Panc1 (cell line): ENCODE data around the gene CEBPE. TPM values are rescaled to one million over a fixed set of nuclear protein-coding genes. Genes with fewer than 3 reads are reported as not detected.

Experiments
- ATAC-seq: fragments of 200-7000 bp; cut with Tn5 transposase; 2 replicates; pipeline ENCODE4 v1.9.1; 2020; ENCODE audit warnings: mild to moderate bottlenecking, moderate library complexity
- BruUV-seq: library from RNA; stranded (reverse); fragments of 400-500 nt; replicated peaks from 2 replicates; lab custom pipeline; 2021; lab: Mats Ljungman, UMichigan
- CTCF ChIA-PET: fragments of 300-600 bp; sonication (Branson Sonifier 250); formaldehyde crosslinking; loops from one replicate; lab custom pipeline; 2022; ENCODE audit warnings: antibody characterized with exemption; lab: Charles Lee
- POLR2A ChIA-PET: fragments of 300-600 bp; sonication (Branson Sonifier 250); formaldehyde crosslinking; loops from one replicate; lab custom pipeline; 2022; ENCODE audit warnings: antibody characterized with exemption; lab: Charles Lee
- DNase-seq: peaks from one replicate; pipeline ENCODE4 v3.0.0-alpha.2; 2010; ENCODE audit warnings: low read depth, low spot score
- H3K27ac ChIP-seq: 2 replicates; pipeline ENCODE4 v1.5.1; 2011; ENCODE audit warnings: mild to moderate bottlenecking, low read length, inconsistent platforms
- H3K27me3 ChIP-seq: fragments of 200-500 bp; sonication (Bioruptor generic); 2 replicates; pipeline ENCODE4 v1.6.0; 2014; ENCODE audit warnings: low read length, inconsistent platforms; ENCODE audit not compliant: control insufficient read depth, insufficient read depth
- H3K36me3 ChIP-seq: fragments of 200-500 bp; sonication (Bioruptor generic); 2 replicates; pipeline ENCODE4 v1.5.1; 2014; ENCODE audit warnings: inconsistent platforms, mild to moderate bottlenecking, low read length, moderate library complexity; ENCODE audit not compliant: control insufficient read depth, insufficient read depth
- H3K4me1 ChIP-seq: 2 replicates; pipeline ENCODE4 v1.5.1; 2011; ENCODE audit warnings: inconsistent platforms, mild to moderate bottlenecking, low read length, moderate library complexity; ENCODE audit not compliant: control insufficient read depth, insufficient read depth
- H3K4me3 ChIP-seq, 2 experiments: 2 replicates each; pipeline ENCODE4 v1.5.1; 2011 to 2012; ENCODE audit warnings: low read depth in 2 of 2, low read length in 2 of 2, mild to moderate bottlenecking in 2 of 2, inconsistent platforms in 1 of 2, moderate library complexity in 1 of 2
- H3K9me3 ChIP-seq: fragments of 200-500 bp; sonication (Bioruptor generic); 2 replicates; pipeline ENCODE4 v1.5.1; 2014; ENCODE audit warnings: low read depth, mild to moderate bottlenecking, inconsistent platforms, low read length, moderate library complexity; ENCODE audit not compliant: control insufficient read depth, insufficient read depth
- POLR2AphosphoS5 ChIP-seq: IDR thresholded peaks from 2 replicates; pipeline ENCODE4 v1.6.1; 2012; ENCODE audit warnings: mild to moderate bottlenecking, low read depth, low read length, moderate library complexity
- SIN3A ChIP-seq: IDR thresholded peaks from 2 replicates; pipeline ENCODE4 v1.6.1; 2012; ENCODE audit warnings: low read depth, mild to moderate bottlenecking, low read length, moderate library complexity, borderline replicate concordance; ENCODE audit not compliant: insufficient read depth
- TCF7L2 ChIP-seq: IDR thresholded peaks from 2 replicates; pipeline ENCODE4 v1.6.1; 2011; ENCODE audit warnings: mild to moderate bottlenecking, low read depth, low read length, inconsistent platforms
- in situ Hi-C: cut with HindIII; loops from 2 replicates; pipeline ENCODE4 v1.10.0; 2016; ENCODE audit warnings: low sequenced_read_pairs, low pct_unique_long_range_greater_than_20kb
- intact Hi-C: fragments of 100-400 bp; cut with micrococcal nuclease; formaldehyde crosslinking; loops from one replicate; pipeline ENCODE4 v1.10.0; 2022; ENCODE audit not compliant: unreplicated experiment
- total RNA-seq: library from RNA; stranded (reverse); gene quantifications from one replicate; pipeline ENCODE4 v1.2.1, GENCODE V29; 2021; ENCODE audit not compliant: unreplicated experiment
- TF ChIP-seq, protein P1 (sequence below), 2 experiments: IDR thresholded peaks; 2 replicates each; pipeline ENCODE4 v1.6.1; 2011 to 2012; ENCODE audit warnings: low read depth in 2 of 2, control low read depth in 1 of 2, low read length in 1 of 2, mild to moderate bottlenecking in 1 of 2, moderate library complexity in 1 of 2; ENCODE audit not compliant: insufficient read depth in 1 of 2
- TF ChIP-seq, protein P2 (sequence below): fragments of 450-650 bp; IDR thresholded peaks from 2 replicates; pipeline ENCODE4 v1.5.1; 2017; ENCODE audit warnings: mild to moderate bottlenecking

Gene CEBPE
- total RNA-seq, 1 experiment from 2014 or later = not detected

DNA sequence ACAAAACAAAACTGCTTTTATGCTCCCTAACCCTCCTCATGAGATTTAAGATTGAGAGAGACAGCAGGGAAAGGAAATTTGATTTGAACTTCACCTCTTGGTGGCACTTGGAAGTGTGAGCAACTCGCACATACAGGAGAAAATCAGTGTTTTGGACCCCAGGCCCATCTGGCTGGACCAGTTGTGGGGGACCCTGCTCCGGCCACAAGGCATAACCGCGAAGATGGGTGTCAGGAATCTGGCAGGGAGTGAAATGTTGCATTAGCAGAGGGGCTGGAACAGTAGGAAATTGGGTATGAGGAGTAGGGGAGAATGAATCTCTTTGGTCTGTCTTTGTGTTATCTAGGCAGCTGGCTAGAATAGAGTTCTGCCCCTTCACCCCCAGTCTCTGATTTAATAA lies 15.5 kb downstream of the CEBPE start:
- ATAC-seq = no peak
- no TSS peak for BruUV-seq
- no peaks in the 10 kb centered on the region for H3K27me3 ChIP-seq
- CTCF ChIA-PET = no interaction called here
- TF ChIP-seq SIN3A (no peak), TCF7L2 (no peak), POLR2AphosphoS5 (no peak)
- TF ChIP-seq, protein P1, sequence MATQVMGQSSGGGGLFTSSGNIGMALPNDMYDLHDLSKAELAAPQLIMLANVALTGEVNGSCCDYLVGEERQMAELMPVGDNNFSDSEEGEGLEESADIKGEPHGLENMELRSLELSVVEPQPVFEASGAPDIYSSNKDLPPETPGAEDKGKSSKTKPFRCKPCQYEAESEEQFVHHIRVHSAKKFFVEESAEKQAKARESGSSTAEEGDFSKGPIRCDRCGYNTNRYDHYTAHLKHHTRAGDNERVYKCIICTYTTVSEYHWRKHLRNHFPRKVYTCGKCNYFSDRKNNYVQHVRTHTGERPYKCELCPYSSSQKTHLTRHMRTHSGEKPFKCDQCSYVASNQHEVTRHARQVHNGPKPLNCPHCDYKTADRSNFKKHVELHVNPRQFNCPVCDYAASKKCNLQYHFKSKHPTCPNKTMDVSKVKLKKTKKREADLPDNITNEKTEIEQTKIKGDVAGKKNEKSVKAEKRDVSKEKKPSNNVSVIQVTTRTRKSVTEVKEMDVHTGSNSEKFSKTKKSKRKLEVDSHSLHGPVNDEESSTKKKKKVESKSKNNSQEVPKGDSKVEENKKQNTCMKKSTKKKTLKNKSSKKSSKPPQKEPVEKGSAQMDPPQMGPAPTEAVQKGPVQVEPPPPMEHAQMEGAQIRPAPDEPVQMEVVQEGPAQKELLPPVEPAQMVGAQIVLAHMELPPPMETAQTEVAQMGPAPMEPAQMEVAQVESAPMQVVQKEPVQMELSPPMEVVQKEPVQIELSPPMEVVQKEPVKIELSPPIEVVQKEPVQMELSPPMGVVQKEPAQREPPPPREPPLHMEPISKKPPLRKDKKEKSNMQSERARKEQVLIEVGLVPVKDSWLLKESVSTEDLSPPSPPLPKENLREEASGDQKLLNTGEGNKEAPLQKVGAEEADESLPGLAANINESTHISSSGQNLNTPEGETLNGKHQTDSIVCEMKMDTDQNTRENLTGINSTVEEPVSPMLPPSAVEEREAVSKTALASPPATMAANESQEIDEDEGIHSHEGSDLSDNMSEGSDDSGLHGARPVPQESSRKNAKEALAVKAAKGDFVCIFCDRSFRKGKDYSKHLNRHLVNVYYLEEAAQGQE (IDR thresholded peaks at IDR 0.05; ENCODE audit: insufficient read depth in 1 of 2, low read depth in 2 of 2, low read length in 1 of 2) = no peak
- TF ChIP-seq, protein P2, sequence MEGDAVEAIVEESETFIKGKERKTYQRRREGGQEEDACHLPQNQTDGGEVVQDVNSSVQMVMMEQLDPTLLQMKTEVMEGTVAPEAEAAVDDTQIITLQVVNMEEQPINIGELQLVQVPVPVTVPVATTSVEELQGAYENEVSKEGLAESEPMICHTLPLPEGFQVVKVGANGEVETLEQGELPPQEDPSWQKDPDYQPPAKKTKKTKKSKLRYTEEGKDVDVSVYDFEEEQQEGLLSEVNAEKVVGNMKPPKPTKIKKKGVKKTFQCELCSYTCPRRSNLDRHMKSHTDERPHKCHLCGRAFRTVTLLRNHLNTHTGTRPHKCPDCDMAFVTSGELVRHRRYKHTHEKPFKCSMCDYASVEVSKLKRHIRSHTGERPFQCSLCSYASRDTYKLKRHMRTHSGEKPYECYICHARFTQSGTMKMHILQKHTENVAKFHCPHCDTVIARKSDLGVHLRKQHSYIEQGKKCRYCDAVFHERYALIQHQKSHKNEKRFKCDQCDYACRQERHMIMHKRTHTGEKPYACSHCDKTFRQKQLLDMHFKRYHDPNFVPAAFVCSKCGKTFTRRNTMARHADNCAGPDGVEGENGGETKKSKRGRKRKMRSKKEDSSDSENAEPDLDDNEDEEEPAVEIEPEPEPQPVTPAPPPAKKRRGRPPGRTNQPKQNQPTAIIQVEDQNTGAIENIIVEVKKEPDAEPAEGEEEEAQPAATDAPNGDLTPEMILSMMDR = no peak
- no peak overlapping the region for H3K27ac ChIP-seq
- H3K4me3 ChIP-seq = no peak overlapping the region
- no peaks in the 10 kb centered on the region for H3K4me1 ChIP-seq
- no peak for DNase-seq
- H3K36me3 ChIP-seq = no peaks in the 10 kb centered on the region
- in situ Hi-C loops (no loop called here), intact Hi-C loops (no loop called here)
- POLR2A ChIA-PET = no interaction called here
- H3K9me3 ChIP-seq = no peaks in the 10 kb centered on the region

DNA sequence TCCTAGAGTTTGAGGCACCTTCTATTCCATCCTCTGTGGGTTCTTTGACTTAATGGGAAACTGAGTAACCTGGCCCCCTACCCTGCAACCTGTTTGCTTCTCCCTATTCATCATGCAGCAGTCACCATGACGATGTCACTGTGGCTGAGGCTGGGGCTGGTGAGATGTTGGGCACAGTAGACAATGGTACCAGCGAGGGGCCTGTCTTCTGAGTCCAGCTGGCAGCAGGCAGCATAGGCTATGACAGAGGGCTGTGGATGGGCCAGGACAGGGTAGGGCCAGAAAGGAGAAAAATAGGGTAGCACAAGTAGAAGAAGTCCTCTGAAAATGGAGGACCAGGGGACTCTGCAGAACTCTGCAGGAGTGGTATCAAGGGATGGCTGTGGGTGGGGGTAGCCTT lies 16.3 kb downstream of the CEBPE start:
- ATAC-seq (no peak), DNase-seq (no peak)
- Histone ChIP-seq H3K4me1 (no peaks in the 10 kb centered on the region), H3K27me3 (no peaks in the 10 kb centered on the region), H3K9me3 (no peaks in the 10 kb centered on the region), H3K36me3 (no peaks in the 10 kb centered on the region), H3K27ac (no peak overlapping the region), H3K4me3 (no peak overlapping the region)
- ChIA-PET CTCF (interaction anchor here (0.6 kb wide), 1 partner anchor 34 kb away, joined by 3 read pairs; no protein-coding TSS in a partner anchor), POLR2A (no interaction called here)
- BruUV-seq = no TSS peak
- in situ Hi-C loops (no loop called here), intact Hi-C loops (no loop called here)
- TF ChIP-seq POLR2AphosphoS5 = no peak
- no peak for TF ChIP-seq SIN3A
- TF ChIP-seq, protein P1 (IDR thresholded peaks at IDR 0.05; ENCODE audit: insufficient read depth in 1 of 2, low read depth in 2 of 2, low read length in 1 of 2) = no peak
- no peak for TF ChIP-seq TCF7L2
- TF ChIP-seq, protein P2 = no peak
